HTR-8/SVneo (cell line): ENCODE measurements around the gene DOCK2.

Source experiments
- DNase-seq: peaks from one replicate; pipeline ENCODE4 v3.0.0; 2011; ENCODE audit warnings: low spot score, mixed read lengths; ENCODE audit not compliant: insufficient read length
- FAIRE-seq: peaks from 2 replicates; lab custom pipeline; 2011; peaks lifted over from hg19 to GRCh38; lab: Jason Lieb, UNC

Gene DOCK2

GRCh38 chr5:169992789-169993484, 355.9 kb downstream of the DOCK2 start:
- FAIRE-seq, result no peak

GRCh38 chr5:169993485-169993790, 356.4 kb downstream of the DOCK2 start:
- DNase-seq (no peak), FAIRE-seq (no peak)

More at GRCh38 chr5:169992789-169993484, 355.9 kb downstream of the DOCK2 start:
- no peak for DNase-seq

DNA sequence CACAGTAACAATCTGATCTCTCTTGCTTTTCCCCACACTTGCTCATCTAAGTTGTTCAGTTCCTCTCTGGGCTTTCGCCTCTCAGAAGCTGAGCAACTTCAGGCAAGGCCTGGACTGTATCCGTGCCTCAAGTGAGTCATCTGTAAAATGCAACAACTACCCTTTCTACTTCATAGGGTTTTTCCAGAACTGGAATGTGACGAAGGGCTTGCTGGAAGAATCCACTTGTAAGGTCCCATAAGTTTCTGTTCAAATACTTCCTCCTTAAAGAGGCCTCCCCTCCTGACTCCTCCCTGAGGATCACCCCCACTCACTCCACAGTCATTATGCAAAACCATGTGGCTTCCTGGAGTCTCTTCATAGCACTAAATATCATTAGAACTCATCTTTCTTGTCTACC, 360.7 kb downstream of the DOCK2 start:
- DNase-seq (no peak), FAIRE-seq (no peak)

- no peak for FAIRE-seq
- DNase-seq, result no peak
These were observed 362.5 kb downstream of the DOCK2 start for GRCh38 chr5:169999621-170000020.

- FAIRE-seq (no peak), DNase-seq (no peak)
These were observed 363.1 kb downstream of the DOCK2 start for GRCh38 chr5:170000155-170000554.

DNA sequence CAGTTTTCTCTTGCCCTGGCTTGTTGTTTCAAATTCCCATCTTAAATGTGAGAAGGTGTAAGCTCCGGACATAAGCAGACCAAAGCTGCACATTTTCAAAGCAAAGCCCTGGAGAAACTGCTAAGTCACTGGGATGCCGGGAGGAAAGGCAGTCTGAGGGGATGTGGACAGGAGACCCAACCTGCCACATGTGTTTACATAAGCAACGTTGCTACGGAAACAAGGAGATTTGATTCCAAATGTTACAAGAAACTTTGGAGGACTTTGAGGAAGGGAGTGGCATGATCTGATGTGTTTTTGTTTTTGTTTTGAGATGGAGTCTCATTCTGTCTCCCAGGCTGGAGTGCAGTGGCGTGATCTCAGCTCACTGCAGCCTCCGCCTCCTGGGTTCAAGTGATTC, 368.9 kb downstream of the DOCK2 start:
- DNase-seq (no peak), FAIRE-seq (no peak)

DNA sequence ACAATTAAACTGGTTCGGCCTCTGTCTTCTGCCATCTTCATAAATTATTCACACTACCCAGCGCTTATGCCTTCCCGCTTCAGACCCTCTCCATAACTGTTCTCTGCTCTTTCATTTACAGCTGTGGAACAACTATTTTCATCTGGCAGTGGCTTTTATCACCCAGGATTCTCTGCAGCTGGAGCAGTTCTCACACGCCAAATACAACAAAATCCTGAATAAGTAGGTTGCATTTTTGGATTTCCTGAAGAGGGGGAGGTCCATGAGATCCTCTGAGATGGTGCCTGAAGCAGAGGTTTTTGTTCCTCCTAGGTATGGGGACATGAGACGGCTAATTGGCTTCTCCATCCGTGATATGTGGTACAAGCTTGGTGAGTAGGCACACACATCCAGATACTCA, 371.3 kb downstream of the DOCK2 start:
- FAIRE-seq (no peak), DNase-seq (no peak)

DNA sequence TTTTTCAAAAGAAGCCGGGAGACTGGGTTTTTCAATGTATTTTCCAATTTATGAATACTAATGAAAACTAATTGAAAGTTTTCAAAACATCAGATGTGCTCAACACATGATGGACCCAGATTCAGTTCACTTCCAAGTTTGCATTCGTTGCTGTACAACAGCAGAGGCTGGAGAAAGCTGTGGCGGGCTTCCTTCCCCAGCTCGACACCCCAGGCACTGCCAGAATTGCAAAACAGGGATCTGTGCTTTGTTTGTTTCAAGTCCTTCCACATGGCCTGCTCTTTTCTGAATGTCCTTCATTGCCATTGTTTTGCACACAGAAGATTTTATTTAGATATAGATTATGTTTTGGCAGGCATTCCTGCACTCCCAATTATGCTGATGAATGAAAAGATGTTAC, 373.5 kb downstream of the DOCK2 start:
- DNase-seq (no peak), FAIRE-seq (no peak)

DNA sequence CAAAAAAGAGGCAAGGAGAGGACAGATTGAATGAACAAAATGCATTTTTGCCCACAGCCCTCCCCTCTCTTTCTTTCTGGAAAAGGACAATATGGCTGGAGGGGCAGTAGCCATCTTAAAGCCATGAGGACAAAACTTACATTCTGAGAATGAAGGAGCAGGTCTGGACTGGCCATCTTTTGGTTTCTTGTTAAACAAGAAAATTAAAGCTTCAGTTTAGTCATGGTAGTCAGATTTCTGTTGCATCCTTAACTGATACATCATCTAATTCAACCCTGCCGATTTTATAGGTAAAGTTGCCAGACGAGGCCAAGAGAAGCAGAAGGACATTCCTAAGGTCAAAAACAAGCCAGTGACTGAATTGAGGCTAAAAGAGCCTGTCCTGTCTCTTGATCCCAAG, 374.7 kb downstream of the DOCK2 start:
- no peak for FAIRE-seq
- no peak for DNase-seq

GRCh38 chr5:170012622-170013021, 375.5 kb downstream of the DOCK2 start:
- no peak for FAIRE-seq
- no peak for DNase-seq

GRCh38 chr5:170020423-170020822, 383.3 kb downstream of the DOCK2 start:
- DNase-seq (no peak), FAIRE-seq (no peak)

DNA sequence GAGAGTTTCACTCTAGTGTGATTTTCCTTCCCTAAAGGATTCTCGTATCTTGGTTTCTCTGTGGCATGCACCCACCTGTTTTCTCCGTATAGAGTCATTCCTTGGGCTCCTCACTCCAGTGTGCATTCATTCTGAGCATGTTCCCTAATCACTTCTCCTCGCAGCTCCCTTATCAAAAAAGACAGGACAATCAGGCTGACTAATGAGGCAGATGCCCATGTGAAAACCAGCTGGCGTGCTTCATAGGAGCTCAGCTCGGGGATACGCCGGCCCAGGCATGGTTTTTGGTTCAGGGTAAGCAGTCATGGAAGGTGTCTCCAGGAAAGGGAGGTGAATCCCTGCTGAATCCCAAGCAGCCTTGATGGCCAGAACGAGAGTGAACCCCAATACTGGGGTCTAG, 384.4 kb downstream of the DOCK2 start:
- DNase-seq (no peak), FAIRE-seq (no peak)

DNA sequence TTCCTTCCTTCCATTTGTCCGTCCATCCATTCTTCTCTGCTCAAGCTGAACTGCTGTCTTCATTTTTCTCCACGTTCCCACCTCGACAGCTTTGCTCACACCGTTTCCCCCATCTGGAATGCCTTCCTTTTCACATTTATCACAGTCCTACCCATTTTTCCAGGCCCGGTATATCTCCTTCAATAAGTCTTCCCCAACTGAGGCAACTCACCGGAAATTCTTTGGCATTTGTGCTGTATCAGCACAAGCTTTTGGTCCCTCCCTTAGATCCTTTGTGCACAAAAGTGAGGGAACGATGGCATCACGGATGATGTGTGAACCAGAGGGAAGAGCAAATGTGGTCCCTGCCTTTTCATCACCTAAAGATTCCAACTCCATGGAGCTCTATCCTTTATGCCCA, 388.8 kb downstream of the DOCK2 start:
- FAIRE-seq (no peak), DNase-seq (no peak)

DNA sequence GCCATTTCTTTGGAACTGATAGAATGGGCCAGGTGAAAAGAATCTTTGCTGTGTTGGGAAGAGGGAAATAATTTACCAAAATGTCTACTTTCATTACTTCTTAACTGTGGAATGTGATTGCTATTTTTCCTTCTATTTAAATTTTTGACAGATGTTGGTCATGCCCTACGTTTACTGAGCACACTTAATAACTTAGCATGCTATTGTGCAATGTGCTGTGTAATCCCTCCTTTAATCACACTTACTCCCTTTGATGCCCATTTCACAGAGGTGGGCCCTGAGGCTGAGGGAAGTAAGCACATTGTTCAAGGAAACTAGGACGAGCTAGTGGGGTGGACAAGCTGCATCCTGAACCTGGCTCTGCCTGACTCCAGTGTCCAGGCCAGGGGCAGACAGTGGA, 391.0 kb downstream of the DOCK2 start:
- FAIRE-seq (no peak), DNase-seq (no peak)

- no peak for FAIRE-seq
- DNase-seq, result no peak
These were observed 397.2 kb downstream of the DOCK2 start for GRCh38 chr5:170034231-170034630.

GRCh38 chr5:170038241-170038640, 401.2 kb downstream of the DOCK2 start:
- FAIRE-seq (no peak), DNase-seq (no peak)

DNA sequence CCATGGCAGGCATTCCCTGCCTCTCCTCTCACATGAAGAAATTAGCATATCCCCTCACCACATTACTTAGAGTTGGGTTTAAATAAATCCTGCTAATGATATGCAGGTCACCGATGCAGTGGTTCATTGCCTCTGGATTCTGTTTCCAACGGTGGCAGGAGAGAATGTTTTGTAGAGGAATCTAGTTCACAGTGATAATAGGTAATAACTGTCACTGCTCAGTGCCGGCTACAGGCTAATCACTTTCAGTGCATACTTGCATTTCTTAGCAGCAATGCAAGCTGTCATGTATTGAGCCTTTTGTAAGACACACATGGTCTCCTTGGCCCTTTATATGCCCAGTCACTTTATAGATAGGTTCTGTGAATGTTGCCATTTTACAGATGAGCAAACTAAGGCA, 402.8 kb downstream of the DOCK2 start:
- DNase-seq (no peak), FAIRE-seq (no peak)

- DNase-seq (no peak), FAIRE-seq (no peak)
These were observed 409.2 kb downstream of the DOCK2 start for GRCh38 chr5:170046241-170046640.

GRCh38 chr5:170049713-170050112, 412.6 kb downstream of the DOCK2 start:
- no peak for FAIRE-seq
- no peak for DNase-seq

DNA sequence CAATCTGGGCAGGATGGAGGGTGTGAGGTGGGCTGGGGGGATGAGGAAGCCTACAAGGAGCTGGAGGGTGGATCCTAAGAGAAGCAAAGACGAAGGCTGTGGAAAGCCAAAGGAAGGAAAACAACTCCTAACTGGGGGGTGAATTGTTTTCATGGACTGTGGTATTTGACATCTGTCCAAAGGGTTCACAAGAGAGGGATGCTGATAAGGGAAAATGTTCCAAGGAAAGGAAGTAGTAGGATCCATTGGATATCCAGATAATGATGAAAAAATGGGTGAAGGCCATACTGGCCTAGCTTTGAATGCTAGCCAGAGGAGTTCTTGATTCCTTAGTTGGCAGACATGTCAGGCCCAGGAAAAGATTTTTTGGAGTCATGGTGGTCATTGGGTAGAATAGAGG, 416.8 kb downstream of the DOCK2 start:
- no peak for DNase-seq
- FAIRE-seq, result no peak

GRCh38 chr5:170055606-170056005, 418.5 kb downstream of the DOCK2 start:
- FAIRE-seq, result no peak
- no peak for DNase-seq

DNA sequence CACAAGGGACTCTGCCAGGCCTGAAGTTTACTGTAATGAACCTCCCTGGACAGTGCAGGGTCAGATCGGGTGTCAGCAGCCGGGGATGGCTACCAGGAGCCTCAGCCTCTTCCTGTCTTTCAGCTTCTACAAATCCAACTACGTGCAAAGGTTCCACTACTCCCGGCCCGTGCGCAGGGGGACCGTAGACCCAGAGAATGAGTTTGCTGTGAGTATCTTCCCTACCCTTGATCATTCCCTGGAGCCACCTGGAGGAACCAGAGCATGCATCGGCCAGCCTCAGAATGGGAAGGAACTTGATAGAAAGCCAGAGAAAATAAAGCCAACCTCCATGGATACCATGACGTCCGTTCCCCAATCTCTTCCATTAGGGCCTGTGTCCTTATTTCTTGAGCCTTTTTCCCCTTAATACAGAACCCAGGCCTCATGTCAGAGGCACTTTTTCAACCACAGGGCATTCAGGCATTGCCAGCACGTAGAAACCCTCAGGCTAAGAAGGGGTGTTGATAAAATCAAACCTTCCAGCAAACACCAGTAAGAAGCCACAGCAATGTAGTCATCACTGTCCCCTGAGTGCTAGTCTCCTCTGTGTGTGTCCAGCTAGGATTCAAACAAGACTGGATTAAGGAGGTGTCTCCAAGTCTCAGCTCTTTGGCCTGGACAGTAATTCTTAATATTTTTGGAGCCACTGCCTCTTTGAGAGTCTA, 419.6 kb downstream of the DOCK2 start:
- peak; percentile 14 for DNase-seq
- no peak for FAIRE-seq
